DMS79 treated with DMSO at 0.1 percent for 48 hours (cell line): Measurements from ENCODE around the gene SDC4.

Source experiments
- DNase-seq: peaks from one replicate; lab custom pipeline; 2025; lab: John Stamatoyannopoulos, UW

SDC4 gene

DNA sequence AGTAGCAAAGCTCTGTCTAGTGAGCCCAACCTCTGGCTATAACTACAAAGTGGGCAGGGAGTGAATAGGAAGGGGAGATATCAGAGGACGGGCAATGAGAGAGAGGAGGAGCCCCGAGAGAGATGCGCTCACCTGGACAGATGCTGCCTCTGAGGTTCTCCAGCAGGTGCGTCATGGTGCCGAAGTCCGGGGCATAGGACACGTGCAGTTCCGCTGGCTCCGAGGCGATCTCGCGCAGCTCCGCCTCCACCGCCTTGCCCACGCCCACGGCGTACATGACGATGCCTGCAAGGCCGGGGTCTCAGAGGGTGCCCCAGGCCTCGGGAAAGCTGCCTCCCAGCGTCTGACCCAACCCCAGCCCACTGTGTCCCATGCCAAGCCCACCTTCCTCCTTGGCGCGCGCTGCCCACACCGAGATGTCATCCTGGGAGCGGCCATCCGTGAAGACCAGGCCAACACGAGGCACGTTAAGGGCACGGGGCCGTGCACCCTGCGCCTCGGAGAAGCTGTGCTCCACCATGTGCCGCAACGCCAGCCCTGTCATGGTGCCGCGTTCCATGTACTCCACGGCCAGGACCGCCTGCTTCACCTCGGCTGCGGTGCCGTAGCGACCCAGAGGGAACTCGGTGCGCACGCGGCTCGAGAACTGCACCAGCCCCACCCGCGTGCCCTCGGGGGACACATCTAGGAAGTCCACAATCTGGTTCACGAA lies 50.3 kb downstream of the SDC4 start:
- no peak for DNase-seq

GRCh38 chr20:45294659-45295058 lies 53.6 kb downstream of the SDC4 start:
- DNase-seq, result no peak

DNA sequence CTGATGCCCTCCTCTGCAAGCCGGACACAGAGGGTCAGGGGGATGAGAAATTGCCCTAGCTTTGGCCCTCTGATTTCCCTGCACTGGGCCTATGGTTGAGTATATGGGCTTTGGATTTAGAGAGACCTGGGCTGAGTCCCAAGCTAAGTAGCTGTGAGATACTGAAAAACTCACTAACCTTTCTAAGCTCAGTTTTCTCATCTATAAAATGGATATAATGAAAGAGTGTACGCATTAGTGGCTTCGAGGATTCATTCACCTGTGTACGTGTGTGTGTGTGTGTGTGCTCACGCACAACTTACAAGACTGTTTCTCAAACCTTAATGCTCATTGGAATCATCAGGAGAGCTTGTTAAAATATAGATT lies 54.2 kb downstream of the SDC4 start:
- no peak for DNase-seq

GRCh38 chr20:45293041-45294002 lies 54.9 kb downstream of the SDC4 start:
- no peak for DNase-seq

GRCh38 chr20:45292343-45292742 lies 55.9 kb downstream of the SDC4 start:
- no peak for DNase-seq

GRCh38 chr20:45291526-45291925 lies 56.7 kb downstream of the SDC4 start:
- no peak for DNase-seq

DNA sequence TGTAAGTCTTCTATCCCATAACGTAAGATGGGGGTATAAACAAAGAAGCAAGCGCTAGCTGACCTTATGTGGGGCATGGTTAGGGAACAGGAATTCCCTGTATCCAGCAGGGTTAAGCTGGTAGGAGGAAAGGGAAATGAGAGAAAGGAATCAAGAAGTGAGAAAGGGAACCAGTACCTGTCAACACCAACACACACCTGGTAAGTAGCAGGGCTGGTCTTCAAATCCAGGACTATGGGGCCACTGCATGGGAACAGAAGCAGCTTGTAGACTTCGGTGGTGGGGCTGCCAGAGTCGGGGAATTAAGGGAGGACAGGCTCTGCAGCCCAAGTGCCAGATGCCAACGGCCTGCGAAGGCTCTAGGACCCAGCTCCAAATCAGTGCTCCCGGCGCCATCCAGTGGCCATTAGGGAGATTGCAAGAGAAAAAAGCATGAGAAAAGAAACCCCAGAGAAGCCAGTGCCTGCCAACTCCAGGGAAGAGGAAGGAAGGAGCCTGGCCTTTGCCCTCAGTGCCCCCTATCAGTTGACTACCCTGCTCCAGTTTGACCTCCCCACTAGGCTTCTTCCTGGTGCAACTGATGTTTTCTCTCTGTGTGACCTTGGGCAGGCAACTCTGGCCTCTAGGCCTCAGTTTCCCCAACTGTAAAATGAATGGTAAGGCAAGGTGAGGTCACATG lies 57.4 kb downstream of the SDC4 start:
- DNase-seq, result peak; percentile 44

DNA sequence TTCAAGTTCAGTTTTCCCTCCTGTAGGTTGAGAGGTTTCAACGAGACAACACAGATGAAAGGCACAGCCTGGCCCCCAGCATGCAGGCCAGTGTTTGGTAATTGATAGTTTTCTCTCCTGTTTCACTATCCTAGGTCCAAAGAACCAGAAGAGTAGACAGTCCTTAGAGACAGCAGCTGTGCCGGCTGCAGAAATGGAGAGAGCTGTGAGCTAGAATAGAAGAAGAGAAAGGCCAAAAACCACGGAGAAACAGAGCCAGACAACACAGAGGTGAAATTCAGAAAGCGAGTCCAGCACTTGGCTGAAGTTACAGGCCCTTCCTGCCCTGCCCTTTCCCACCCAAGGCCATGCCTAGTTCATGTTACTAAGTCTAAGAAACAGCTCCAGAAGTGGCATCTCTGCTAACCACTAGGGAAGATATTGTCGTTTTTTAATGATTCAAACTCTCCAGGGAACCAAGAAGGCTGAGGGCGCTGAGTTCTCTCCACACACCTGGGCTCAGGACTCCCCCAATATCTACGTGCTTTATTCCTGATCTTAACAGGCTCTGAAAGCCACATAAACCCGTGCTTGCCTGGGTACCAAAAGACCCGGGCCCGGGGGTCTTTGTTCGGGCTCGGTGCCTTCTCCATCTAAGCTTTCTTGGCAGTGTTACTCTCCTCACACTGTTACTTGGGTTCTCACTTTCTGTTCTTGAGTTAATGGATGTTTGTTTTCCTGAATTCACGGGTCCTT lies 58.1 kb downstream of the SDC4 start:
- no peak for DNase-seq

- DNase-seq, result no peak
Observed at GRCh38 chr20:45288860-45289259, 59.4 kb downstream of the SDC4 start.

DNA sequence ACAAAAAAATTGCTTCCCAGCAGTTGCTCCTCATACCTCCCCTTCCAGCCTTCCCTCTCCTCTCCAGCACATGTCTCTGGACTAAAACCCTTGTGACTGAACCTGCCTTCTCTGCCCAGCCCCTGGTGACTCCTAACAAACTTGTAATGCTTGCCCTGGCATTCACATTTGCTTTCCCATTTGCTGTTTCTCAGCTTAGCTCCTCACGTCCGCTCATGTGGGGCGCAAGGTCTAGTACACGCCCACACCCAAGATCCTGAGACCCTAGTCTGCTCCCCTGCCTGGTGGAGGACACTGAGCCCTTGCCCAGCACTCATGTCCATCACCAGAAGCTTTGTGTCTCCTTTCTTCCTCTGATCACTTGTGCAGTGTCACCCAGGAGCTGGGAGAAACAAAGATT lies 59.8 kb downstream of the SDC4 start:
- DNase-seq, result no peak

GRCh38 chr20:45283551-45284057 lies 64.6 kb downstream of the SDC4 start:
- DNase-seq, result no peak

GRCh38 chr20:45282700-45283550 lies 65.3 kb downstream of the SDC4 start:
- DNase-seq, result no peak

DNA sequence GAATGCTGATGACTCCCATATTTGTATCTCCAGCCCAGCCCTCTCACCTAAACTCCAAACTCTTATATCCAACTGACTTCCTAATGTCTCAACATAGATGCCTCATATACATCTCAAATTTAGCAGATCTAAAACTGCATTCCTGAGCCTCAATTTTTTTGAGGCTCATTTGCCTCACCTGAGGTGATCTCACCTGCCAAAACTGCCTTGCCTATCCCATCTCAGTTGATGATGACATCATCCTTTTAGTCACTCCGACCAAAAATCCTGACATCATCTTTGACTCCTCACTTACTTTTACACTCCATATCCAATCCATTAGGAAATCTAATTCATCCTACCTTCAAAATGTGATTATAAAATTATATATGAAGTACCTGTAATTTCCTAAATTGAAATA lies 68.2 kb downstream of the SDC4 start:
- DNase-seq, result no peak

DNA sequence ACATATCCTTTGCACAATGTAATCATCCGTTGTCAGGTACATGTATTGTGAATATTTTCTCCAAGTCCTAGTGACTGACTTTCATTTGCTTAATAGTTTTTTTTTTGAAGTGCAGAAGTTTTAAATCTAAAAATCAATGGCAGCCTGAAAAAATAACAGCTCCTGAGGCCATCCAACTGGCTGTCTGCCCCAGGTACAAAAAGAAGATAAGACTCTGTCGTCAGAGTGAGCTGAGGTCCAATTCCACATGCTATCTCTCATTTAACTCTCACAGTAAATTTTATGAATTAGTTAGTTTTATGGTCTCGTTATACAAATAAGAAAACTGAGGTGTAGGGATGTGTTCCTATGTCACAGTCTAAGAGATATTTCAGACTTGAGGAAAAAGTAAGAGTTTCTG lies 72.9 kb downstream of the SDC4 start:
- DNase-seq, result no peak
